AG04449 (cell line): Measurements from ENCODE around the gene LTO1.
A peak's percentile ranks its signal among the peaks of the same experiment; 100 is the strongest.

Experiments used
- CTCF ChIA-PET: fragments of 350-600 bp; formaldehyde crosslinking; extraction: SDS; loops from one replicate; lab custom pipeline; 2021; ENCODE audit warnings: antibody characterized with exemption; lab: Yijun Ruan, JAX
- POLR2A ChIA-PET: fragments of 400-600, 350-600 bp; formaldehyde crosslinking; extraction: SDS; loops from one replicate; lab custom pipeline; 2020; ENCODE audit warnings: antibody characterized with exemption, inconsistent platforms; lab: Yijun Ruan, JAX
- DNase-seq: peaks from one replicate; pipeline ENCODE4 v3.0.0-alpha.2; 2010; ENCODE audit warnings: low read depth, low spot score
- H3K4me3 ChIP-seq: 2 replicates; pipeline ENCODE4 v1.5.1; 2011; ENCODE audit warnings: low read depth, mild to moderate bottlenecking, control low read depth, low read length
- TF ChIP-seq, protein P1 (sequence below): IDR thresholded peaks from one replicate; pipeline ENCODE4 v1.5.1; 2011; ENCODE audit warnings: mild to moderate bottlenecking, moderate library complexity, low read length, control low read depth, inconsistent platforms; ENCODE audit not compliant: insufficient read depth; ENCODE audit errors: missing control alignments

The LTO1 gene

DNA sequence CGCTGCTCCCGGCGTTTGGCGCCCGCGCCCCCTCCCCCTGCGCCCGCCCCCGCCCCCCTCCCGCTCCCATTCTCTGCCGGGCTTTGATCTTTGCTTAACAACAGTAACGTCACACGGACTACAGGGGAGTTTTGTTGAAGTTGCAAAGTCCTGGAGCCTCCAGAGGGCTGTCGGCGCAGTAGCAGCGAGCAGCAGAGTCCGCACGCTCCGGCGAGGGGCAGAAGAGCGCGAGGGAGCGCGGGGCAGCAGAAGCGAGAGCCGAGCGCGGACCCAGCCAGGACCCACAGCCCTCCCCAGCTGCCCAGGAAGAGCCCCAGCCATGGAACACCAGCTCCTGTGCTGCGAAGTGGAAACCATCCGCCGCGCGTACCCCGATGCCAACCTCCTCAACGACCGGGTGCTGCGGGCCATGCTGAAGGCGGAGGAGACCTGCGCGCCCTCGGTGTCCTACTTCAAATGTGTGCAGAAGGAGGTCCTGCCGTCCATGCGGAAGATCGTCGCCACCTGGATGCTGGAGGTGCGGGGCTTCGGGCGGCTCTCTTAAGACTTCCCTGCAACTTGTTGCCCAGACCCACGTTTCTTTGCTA is 34.1 kb downstream of the LTO1 start, which contains the start of gene CCND1:
TSS of gene CCND1 (plus strand) at position 162 of the 587 bp plus-strand sequence. CDS start at position 320, 158 bp downstream.
- ChIA-PET POLR2A (interaction anchor here (0.7 to 9.5 kb wide), 6 partner anchors 16 to 348 kb away, joined by 3 to 98 read pairs (median 8); no protein-coding TSS in a partner anchor), CTCF (interaction anchor here (0.9 to 6.3 kb wide), 5 partner anchors 343 to 540 kb away, joined by 3 to 168 read pairs (median 25); no protein-coding TSS in a partner anchor)
- TF ChIP-seq, protein P1, sequence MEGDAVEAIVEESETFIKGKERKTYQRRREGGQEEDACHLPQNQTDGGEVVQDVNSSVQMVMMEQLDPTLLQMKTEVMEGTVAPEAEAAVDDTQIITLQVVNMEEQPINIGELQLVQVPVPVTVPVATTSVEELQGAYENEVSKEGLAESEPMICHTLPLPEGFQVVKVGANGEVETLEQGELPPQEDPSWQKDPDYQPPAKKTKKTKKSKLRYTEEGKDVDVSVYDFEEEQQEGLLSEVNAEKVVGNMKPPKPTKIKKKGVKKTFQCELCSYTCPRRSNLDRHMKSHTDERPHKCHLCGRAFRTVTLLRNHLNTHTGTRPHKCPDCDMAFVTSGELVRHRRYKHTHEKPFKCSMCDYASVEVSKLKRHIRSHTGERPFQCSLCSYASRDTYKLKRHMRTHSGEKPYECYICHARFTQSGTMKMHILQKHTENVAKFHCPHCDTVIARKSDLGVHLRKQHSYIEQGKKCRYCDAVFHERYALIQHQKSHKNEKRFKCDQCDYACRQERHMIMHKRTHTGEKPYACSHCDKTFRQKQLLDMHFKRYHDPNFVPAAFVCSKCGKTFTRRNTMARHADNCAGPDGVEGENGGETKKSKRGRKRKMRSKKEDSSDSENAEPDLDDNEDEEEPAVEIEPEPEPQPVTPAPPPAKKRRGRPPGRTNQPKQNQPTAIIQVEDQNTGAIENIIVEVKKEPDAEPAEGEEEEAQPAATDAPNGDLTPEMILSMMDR = peak; percentile 50
- peak within 1 kb of the TSS; percentile 99 for H3K4me3 ChIP-seq
- peak; percentile 55 for DNase-seq

DNA sequence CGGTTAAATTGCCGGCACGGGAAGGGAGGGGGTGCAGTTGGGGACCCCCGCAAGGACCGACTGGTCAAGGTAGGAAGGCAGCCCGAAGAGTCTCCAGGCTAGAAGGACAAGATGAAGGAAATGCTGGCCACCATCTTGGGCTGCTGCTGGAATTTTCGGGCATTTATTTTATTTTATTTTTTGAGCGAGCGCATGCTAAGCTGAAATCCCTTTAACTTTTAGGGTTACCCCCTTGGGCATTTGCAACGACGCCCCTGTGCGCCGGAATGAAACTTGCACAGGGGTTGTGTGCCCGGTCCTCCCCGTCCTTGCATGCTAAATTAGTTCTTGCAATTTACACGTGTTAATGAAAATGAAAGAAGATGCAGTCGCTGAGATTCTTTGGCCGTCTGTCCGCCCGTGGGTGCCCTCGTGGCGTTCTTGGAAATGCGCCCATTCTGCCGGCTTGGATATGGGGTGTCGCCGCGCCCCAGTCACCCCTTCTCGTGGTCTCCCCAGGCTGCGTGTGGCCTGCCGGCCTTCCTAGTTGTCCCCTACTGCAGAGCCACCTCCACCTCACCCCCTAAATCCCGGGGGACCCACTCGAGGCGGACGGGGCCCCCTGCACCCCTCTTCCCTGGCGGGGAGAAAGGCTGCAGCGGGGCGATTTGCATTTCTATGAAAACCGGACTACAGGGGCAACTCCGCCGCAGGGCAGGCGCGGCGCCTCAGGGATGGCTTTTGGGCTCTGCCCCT is 34.7 kb downstream of the LTO1 start:
- ChIA-PET POLR2A (interaction anchor here (0.7 to 9.5 kb wide), 3 partner anchors 177 to 342 kb away, joined by 3 to 98 read pairs (median 10); no protein-coding TSS in a partner anchor), CTCF (interaction anchor here (0.9 to 2.4 kb wide), 3 partner anchors 348 to 539 kb away, joined by 3 to 13 read pairs (median 3); no protein-coding TSS in a partner anchor)
- DNase-seq = no peak
- TF ChIP-seq, protein P1 = no peak
- H3K4me3 ChIP-seq = peak overlapping the region; percentile 99

DNA sequence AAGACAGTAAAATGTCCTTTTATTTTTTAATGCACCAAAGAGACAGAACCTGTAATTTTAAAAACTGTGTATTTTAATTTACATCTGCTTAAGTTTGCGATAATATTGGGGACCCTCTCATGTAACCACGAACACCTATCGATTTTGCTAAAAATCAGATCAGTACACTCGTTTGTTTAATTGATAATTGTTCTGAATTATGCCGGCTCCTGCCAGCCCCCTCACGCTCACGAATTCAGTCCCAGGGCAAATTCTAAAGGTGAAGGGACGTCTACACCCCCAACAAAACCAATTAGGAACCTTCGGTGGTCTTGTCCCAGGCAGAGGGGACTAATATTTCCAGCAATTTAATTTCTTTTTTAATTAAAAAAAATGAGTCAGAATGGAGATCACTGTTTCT is 35.3 kb downstream of the LTO1 start:
- CTCF ChIA-PET = interaction anchor here (1.2 to 2.4 kb wide), 2 partner anchors 429 to 539 kb away, joined by 3 to 13 read pairs; no protein-coding TSS in a partner anchor
- POLR2A ChIA-PET = interaction anchor here (1.2 to 9.5 kb wide), 7 partner anchors 197 to 342 kb away, joined by 3 to 98 read pairs (median 9); no protein-coding TSS in a partner anchor
- TF ChIP-seq, protein P1 = no peak
- no peak for DNase-seq
- peak overlapping the region; percentile 99 for H3K4me3 ChIP-seq

DNA sequence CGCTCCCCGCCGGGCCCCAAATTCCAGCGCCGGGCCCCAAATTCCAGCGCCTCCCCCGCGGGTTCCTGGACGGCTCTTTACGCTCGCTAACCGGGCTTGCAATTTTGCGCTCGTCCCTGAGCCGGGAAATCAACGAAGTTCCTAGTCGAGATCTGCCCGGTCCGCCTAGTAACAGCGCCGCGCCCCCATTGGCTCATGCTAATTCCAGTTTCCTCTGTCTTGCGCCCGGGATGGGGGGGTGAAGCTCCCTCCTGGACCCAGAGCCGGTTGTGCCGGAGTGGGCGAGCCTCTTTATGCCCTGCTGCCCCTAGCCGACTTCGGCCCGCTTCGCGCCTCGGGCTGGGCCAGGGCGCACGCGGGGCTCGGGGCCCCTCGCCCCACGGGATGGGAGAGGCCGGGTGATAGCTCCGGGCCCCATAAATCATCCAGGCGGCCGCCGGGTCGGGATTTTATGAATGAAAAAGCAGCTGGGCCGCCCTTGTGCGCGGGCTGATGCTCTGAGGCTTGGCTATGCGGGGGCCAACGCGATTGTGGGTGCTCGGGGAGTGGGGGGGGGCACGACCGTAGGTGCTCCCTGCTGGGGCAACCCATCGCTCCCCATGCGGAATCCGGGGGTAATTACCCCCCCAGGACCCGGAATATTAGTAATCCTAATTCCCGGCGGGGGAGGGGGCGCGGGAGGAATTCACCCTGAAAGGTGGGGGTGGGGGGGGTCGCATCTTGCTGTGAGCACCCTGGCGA is 36.0 kb downstream of the LTO1 start:
- TF ChIP-seq, protein P1 = no peak
- DNase-seq = peak; percentile 76
- ChIA-PET POLR2A (interaction anchor here (0.6 to 9.5 kb wide), 12 partner anchors 10 to 341 kb away, joined by 3 to 98 read pairs (median 4); no protein-coding TSS in a partner anchor), CTCF (interaction anchor here (1.2 to 2.4 kb wide), 2 partner anchors 428 to 538 kb away, joined by 3 to 13 read pairs; no protein-coding TSS in a partner anchor)
- peak overlapping the region; percentile 99 for H3K4me3 ChIP-seq

DNA sequence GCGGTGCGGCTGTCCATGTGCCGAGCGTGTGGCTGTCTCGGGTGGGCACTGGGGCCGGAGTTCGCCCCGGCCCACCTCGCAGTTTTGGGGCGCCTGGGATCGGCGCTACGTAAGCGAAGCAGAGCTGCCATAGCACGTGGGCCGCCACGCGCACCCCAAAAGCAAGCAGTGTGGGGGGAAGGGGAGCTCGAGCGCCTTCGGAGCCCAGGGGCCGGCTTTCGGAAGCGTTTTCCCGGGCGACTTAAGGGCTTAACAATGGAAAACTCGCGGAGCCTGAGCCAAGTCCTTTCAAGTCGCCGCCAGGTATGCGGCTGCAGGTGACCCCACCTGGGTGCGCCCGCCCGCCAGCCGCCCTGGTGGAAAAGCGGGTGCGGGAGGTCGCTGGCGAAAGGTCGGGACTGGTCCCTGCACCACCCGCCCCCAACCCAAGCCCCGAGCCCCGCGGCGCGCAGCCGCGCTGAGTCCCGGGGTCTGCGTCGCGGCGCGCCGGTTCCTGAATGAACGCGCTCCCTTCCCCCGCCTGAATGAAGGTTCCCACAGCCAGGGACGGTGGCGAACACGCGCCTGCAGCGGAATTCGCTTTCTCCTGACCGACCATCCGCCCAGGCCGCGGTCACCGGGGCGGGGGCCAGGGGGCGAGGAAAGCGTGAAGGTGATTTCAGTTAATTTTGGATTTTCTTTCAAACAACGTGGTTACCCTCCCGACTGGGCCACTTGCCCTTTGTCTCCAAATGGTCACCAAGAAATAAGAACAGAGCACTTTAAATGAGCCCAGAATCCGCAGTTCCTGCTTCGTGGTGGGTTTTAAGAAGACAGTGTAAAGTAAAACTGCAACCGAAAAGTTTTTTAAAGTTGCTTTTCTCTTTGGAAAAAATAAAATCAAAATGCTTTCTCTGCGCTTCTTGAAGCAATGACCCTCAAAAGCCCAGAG is 36.9 kb downstream of the LTO1 start:
- TF ChIP-seq, protein P1 = no peak
- peak overlapping the region; percentile 51 for H3K4me3 ChIP-seq
- ChIA-PET CTCF (no interaction called here), POLR2A (interaction anchor here (0.6 to 9.5 kb wide), 12 partner anchors 11 to 340 kb away, joined by 3 to 98 read pairs (median 4); no protein-coding TSS in a partner anchor)
- no peak for DNase-seq
